Bronchial epithelial cell (primary cell): ENCODE results near the gene TRIM13. TPM values are rescaled to one million over a fixed set of nuclear protein-coding genes. Genes with fewer than 3 reads are reported as not detected.
"Not testable (repeated sequence)": the region's sequence is repeated elsewhere in the genome, so short reads cannot be mapped to it uniquely, and the experiment has no call there.

ENCODE experiments used
- DNase-seq: peaks from one replicate; pipeline ENCODE4 v3.0.0-alpha.2; 2010; ENCODE audit warnings: low read depth
- FAIRE-seq: peaks from 2 replicates; lab custom pipeline; 2011; peaks lifted over from hg19 to GRCh38; lab: Jason Lieb, UNC
- H3K27me3 ChIP-seq: 2 replicates; pipeline ENCODE4 v1.5.1; 2011; ENCODE audit warnings: low read length; ENCODE audit not compliant: control insufficient read depth, insufficient read depth
- H3K36me3 ChIP-seq: 2 replicates; pipeline ENCODE4 v1.5.1; 2011; ENCODE audit warnings: low read length; ENCODE audit not compliant: control insufficient read depth, insufficient read depth
- H3K4me3 ChIP-seq: 2 replicates; pipeline ENCODE4 v1.5.1; 2011; ENCODE audit warnings: mild to moderate bottlenecking, low read depth, low read length, control low read depth
- total RNA-seq: library from RNA; depleted of rRNA; stranded (reverse); fragments of >200 nt; gene quantifications from 2 replicates; pipeline ENCODE4 v1.2.1, GENCODE V29; 2014
- TF ChIP-seq, protein P1 (sequence below): IDR thresholded peaks from 2 replicates; pipeline ENCODE4 v1.5.1; 2011; ENCODE audit warnings: mild to moderate bottlenecking, moderate library complexity, low read length, control low read depth, inconsistent platforms; ENCODE audit not compliant: insufficient read depth, severe bottlenecking

The TRIM13 gene, protein sequence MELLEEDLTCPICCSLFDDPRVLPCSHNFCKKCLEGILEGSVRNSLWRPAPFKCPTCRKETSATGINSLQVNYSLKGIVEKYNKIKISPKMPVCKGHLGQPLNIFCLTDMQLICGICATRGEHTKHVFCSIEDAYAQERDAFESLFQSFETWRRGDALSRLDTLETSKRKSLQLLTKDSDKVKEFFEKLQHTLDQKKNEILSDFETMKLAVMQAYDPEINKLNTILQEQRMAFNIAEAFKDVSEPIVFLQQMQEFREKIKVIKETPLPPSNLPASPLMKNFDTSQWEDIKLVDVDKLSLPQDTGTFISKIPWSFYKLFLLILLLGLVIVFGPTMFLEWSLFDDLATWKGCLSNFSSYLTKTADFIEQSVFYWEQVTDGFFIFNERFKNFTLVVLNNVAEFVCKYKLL
- 17.5 and 19.0 TPM in 2 replicates for total RNA-seq

DNA sequence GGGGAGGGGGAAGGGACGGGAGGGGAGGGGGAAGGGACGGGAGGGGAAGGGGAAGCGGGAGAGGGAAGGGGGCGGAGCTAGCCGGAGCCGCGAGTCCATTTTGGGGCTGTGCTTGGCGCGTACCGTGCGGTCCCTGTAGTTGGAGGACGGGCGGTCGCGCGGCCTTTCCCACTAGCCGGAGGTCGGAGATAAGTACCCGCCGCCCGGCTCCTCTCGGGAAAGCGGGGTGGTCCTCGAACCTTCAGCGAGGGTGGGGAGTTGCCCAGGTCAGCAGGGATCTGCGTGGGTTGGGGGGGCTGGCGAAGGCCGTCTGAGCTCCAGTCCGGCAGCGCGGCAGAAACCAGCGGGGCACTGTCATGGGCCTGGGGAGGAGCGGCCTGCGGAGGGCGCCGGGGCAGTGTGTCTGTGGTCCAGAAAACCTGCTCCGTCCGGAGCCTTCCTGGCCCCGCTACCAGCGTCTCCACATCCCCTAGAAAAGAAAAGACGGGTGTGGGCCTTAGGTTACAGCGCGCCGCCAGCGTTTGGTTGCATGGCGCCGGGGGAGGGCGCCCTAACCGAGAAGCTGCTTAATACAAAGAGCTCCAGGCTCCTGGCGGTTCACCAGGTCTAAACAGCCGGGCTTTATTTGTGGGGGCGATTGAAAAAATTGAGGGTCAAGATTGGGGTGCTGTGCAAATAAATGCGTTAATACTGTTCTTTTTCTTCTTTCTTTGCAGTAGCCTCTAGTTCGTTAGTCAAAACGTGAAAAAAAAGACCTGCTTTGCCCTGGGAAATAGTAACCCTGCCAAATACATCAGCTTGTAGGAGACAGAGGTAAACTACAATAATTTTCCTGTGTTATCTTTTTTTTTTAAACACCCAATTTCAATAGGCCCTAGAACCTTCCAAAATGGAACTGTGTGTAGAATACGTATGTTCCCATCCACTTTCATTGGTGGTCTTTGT is at the start of gene TRIM13:
Gene TRIM13 (plus strand): TSS at position 92 of the 945 bp plus-strand sequence. CDS start 14,899 bp downstream, outside the sequence.
- peaks cover 2% of the 10 kb centered on the region for H3K36me3 ChIP-seq
- no peaks in the 10 kb centered on the region for H3K27me3 ChIP-seq
- TF ChIP-seq, protein P1, sequence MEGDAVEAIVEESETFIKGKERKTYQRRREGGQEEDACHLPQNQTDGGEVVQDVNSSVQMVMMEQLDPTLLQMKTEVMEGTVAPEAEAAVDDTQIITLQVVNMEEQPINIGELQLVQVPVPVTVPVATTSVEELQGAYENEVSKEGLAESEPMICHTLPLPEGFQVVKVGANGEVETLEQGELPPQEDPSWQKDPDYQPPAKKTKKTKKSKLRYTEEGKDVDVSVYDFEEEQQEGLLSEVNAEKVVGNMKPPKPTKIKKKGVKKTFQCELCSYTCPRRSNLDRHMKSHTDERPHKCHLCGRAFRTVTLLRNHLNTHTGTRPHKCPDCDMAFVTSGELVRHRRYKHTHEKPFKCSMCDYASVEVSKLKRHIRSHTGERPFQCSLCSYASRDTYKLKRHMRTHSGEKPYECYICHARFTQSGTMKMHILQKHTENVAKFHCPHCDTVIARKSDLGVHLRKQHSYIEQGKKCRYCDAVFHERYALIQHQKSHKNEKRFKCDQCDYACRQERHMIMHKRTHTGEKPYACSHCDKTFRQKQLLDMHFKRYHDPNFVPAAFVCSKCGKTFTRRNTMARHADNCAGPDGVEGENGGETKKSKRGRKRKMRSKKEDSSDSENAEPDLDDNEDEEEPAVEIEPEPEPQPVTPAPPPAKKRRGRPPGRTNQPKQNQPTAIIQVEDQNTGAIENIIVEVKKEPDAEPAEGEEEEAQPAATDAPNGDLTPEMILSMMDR = peak; percentile 84
- DNase-seq (peak; percentile 77), FAIRE-seq (no peak)
- peak within 1 kb of the TSS; percentile 90 for H3K4me3 ChIP-seq

DNA sequence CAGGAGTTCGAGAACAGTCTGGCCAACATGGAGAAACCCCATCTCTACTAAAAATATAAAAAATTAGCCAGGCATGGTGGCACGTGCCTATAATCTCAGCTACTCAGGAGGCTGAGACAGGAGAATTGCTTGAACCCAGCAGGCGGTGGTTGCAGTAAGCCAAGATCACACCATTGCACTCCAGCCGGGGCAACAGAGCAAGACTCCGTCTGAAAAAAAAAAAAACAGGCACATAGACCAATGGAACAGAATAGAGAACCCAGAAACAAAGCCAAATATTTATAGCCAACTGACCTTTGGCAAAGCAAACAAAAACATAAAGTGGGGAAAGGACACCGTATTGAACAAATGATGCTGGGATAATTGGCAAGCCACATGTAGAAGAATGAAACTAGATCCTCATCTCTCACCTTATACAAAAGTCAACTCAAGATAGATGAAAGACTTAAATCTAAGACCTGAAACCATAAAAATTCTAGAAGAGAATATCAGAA is 48.0 kb upstream of the TRIM13 start:
- not testable (repeated sequence) for H3K36me3 ChIP-seq, H3K4me3 ChIP-seq, DNase-seq, H3K27me3 ChIP-seq, FAIRE-seq

DNA sequence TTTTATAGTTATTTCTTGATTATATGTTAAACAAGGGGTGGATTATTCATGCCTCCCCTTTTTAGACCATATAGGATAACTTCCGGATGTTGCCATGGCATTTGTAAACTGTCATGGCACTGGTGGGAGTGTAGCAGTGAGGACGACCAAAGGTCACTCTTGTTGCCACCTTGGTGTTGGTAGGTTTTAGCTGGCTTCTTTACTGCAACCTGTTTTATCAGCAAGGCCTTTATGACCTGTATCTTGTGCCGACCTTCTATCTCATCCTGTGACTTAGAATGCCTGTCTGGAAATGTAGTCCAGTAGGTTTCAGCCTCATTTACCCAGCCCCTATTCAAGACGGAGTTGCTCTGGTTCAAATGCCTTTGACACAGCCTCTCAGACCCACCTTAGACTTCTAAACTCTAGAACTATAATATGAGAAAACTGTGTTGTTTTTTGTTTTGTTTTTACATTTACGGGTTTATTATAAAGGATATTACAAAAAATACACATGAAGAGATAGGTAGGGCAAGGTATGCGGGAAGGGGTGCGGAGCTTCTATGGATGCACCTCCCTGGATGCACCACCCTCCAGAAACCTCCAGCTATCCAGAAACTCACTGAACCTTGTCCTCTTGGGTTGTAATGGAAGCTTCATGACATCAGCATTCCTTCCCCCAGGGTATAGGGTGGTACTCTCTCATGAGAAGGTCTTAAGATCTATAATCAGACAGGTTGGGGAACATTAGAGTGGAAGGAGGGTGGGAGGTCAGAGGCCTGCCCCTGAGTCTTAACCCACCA is 44.9 kb upstream of the TRIM13 start:
- TF ChIP-seq, protein P1 = no peak
- DNase-seq (no peak), FAIRE-seq (no peak)
- H3K4me3 ChIP-seq = no peak overlapping the region
- no peaks in the 10 kb centered on the region for H3K36me3 ChIP-seq
- no peaks in the 10 kb centered on the region for H3K27me3 ChIP-seq

DNA sequence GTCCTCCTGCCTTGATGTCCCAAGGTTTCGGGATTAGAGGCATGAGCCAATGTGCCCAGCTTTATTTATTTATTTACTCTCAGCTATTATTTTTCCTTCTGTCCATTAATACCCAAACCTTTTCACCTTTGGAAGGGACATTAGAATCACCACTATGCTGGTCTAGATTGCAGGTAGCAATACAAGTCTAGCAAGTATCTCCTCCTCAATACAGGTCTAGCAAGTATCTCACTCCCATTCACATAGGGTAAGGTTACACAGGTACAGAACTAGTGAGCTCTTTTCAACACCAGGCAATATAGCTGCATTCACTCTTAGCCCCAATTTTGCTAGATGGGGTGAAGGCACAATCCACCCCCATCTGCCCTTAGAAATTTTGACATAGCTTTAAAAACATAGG is 43.3 kb upstream of the TRIM13 start:
- FAIRE-seq (no peak), DNase-seq (peak; percentile 6)
- no peaks in the 10 kb centered on the region for H3K27me3 ChIP-seq
- H3K36me3 ChIP-seq = no peaks in the 10 kb centered on the region
- H3K4me3 ChIP-seq = no peak overlapping the region
- TF ChIP-seq, protein P1 = no peak

DNA sequence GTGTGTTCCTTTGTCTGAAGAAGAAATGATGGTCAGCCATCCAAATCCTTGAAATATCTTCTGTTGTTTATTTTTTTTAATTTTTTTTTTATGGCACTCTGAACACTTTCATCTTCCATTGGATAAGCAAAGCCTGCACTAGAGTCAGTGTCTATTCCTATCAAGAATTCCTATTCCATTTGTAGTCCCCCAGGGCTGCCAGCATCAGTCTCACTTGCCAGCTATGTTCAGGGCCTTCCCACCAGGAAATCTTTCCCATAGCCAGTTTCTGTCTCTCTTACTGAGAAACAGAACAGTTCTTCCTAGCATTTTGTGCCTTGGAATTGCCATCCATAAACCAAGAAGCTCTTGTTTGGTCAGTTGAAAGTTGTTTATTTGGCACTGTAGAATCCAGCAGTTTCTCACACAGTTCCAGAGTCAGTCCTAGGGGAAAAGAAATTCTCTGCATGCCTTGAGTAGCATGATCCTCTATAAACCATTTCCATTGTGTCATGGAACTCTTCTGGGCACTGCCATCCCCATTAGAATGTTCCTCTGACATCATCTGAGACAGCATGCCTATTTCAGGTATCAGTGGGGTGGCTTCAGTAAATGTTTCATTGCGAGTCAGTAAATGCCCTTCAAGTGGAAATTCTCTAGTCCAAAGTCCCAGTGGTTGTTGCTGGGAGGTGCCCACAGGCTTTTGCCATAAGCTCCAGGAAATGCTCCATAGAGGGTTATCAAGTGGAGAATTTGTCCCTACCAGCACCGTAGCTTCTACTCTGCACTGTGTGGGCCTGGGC is 42.0 kb upstream of the TRIM13 start:
- Histone ChIP-seq H3K36me3 (no peaks in the 10 kb centered on the region), H3K27me3 (no peaks in the 10 kb centered on the region), H3K4me3 (no peak overlapping the region)
- no peak for DNase-seq
- TF ChIP-seq, protein P1 = no peak
- no peak for FAIRE-seq
